CD4-positive, alpha-beta T cell treated with Interleukin-17A for 1 hour (primary cell): Measurements from ENCODE around the gene ZBTB40.

Experiments used
- DNase-seq: peaks from one replicate; pipeline ENCODE4 v3.0.0-alpha.2; 2020

Gene ZBTB40

GRCh38 chr1:22563671-22564602, 112.3 kb downstream of the ZBTB40 start:
- no peak for DNase-seq

GRCh38 chr1:22566161-22566560, 114.5 kb downstream of the ZBTB40 start:
- no peak for DNase-seq

DNA sequence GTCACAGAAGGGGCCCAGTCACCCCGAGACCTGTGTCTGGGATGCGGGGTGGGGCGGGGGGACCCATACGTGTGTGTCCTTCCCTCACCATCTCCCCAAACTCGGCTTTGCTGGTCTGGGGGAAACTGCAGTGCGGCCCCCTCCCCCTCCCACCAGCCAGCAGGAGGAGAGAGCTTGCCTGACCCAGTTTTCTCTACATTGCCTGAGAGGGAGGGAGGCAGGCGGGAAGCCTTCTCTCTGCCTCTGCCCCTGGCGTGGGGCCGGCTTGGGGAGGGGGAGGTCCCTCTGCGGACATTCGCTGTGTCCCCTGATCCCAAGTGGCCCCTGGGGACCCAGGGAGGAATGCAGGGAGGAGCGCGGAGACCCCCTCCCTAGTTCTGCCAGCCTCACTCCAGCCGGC, 115.5 kb downstream of the ZBTB40 start:
- no peak for DNase-seq

GRCh38 chr1:22567994-22568393, 116.3 kb downstream of the ZBTB40 start:
- DNase-seq = no peak

GRCh38 chr1:22569269-22569668, 117.6 kb downstream of the ZBTB40 start:
- DNase-seq = no peak

DNA sequence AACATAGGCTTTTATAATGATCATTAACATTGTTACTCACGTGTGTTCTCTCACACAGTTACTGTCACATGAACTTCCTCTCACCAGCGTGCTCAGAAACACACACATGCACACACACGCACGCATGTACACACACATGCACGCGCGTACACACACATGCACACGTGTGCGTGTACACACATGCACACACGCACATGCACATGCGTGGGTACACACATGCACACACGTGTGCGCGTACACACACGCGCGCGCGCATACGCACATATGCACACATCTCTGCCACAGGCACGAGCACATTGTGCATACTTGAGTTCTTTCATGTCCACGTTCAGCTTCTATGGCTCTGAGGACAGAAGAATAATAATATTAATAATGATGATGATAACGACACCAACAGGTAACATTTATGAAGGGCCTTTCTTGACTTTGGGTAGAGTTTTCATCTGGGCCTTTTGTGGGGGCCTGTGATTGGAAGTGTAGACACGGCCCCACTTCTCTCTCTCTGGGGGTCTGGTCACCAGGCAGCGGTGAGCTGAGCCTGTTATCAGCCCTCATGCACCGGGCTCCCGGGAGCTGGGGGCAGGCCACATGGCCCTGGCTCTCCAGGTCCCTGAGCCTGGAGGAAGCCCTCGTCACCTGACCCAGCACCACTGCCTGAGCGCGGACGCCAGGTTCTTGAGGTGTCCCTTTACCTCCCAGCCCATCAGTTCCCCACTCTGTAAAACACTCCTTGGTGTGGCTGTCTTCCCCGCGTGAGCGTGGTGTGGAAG, 118.7 kb downstream of the ZBTB40 start:
- DNase-seq = no peak

GRCh38 chr1:22572818-22573217, 121.2 kb downstream of the ZBTB40 start:
- no peak for DNase-seq

- no peak for DNase-seq
Measured at GRCh38 chr1:22573237-22573636, 121.6 kb downstream of the ZBTB40 start.

GRCh38 chr1:22575532-22576149, 124.0 kb downstream of the ZBTB40 start:
- DNase-seq = no peak

- no peak for DNase-seq
Measured at GRCh38 chr1:22576150-22576544, 124.5 kb downstream of the ZBTB40 start.

DNA sequence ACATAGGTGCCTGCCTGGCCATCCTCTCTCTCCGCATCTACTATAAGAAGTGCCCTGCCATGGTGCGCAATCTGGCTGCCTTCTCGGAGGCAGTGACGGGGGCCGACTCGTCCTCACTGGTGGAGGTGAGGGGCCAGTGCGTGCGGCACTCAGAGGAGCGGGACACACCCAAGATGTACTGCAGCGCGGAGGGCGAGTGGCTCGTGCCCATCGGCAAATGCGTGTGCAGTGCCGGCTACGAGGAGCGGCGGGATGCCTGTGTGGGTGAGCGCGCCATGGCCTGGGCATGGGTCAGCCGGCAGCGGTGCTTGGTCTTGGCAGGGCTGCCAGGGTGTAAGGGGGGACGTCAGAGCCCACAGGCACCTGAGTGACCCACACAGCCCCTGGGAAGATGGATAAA, 125.0 kb downstream of the ZBTB40 start:
- no peak for DNase-seq

- no peak for DNase-seq
Measured at GRCh38 chr1:22578732-22579361, 127.2 kb downstream of the ZBTB40 start.

DNA sequence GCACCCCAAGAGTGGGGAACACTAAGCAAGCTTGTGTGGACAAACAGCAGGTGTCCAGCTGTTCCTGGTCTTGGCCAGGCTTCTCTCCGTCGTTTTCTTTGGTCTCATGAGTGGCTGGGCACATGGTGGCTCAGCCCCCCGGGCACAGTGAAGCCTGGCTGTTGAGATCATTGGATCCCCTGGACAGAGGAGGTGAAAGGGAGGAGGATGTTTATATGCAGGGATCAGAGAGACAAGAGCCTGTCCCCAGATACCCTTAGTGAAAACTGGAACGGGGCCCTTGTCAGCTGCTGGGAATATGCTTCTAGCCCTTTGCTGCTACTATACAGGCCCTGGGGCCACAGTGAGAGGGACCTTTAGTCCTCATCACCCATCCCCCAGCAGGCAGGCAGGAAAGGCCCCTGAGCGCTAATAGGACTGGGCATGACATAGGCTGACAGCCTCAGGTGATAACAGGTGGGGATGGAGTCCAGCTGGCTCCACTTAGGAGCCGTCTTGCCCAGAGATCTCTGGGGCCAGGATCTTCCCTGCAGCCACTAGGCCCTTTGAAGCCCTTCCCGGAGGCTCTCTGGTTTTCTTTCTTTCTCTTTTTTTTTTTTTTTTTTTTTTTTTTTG, 128.0 kb downstream of the ZBTB40 start:
- DNase-seq = no peak
